ENCODE results near the gene CLDND1. TPM values are rescaled to one million over a fixed set of nuclear protein-coding genes. Genes with fewer than 3 reads are reported as not detected.

The CLDND1 gene
- total RNA-seq, 1 donor from 2014 or later: 90.9 TPM

GRCh38 chr3:98531622-98532274 is 9.0 kb upstream of the CLDND1 start, which contains the start of gene GPR15:
TSS of gene GPR15 (plus strand) at chr3:98531978. CDS start at chr3:98532034, 56 bp downstream.
- TF ChIP-seq CTCF (IDR thresholded peaks at IDR 0.05): no peak
- intact Hi-C loops (cut with DNase I): no loop called here
- ATAC-seq (no peak), DNase-seq (no peak)
- Histone ChIP-seq H3K4me3 (peak within 1 kb of the TSS; percentile 6), H3K27me3 (no peaks in the 10 kb centered on the region), H3K27ac (no peak within 1 kb of the TSS), H3K9me3 (no peaks in the 10 kb centered on the region), H3K4me1 (no peaks in the 10 kb centered on the region), H3K36me3 (no peaks in the 10 kb centered on the region)

GRCh38 chr3:98530676-98531075 is 8.0 kb upstream of the CLDND1 start:
- no peak overlapping the region for H3K27ac ChIP-seq
- H3K4me3 ChIP-seq: no peak overlapping the region
- H3K36me3 ChIP-seq: no peaks in the 10 kb centered on the region
- TF ChIP-seq CTCF (IDR thresholded peaks at IDR 0.05): no peak
- no peaks in the 10 kb centered on the region for H3K27me3 ChIP-seq
- H3K4me1 ChIP-seq: no peaks in the 10 kb centered on the region
- intact Hi-C loops (cut with DNase I): no loop called here
- DNase-seq (no peak), ATAC-seq (no peak)
- no peaks in the 10 kb centered on the region for H3K9me3 ChIP-seq

- no peaks in the 10 kb centered on the region for H3K9me3 ChIP-seq
- ATAC-seq (no peak), DNase-seq (no peak)
- H3K4me3 ChIP-seq: no peak overlapping the region
- intact Hi-C loops (cut with DNase I): no loop called here
- TF ChIP-seq CTCF (IDR thresholded peaks at IDR 0.05): no peak
- H3K27me3 ChIP-seq: no peaks in the 10 kb centered on the region
- no peaks in the 10 kb centered on the region for H3K36me3 ChIP-seq
- no peak overlapping the region for H3K27ac ChIP-seq
- H3K4me1 ChIP-seq: no peaks in the 10 kb centered on the region
These were observed 7.3 kb upstream of the CLDND1 start for GRCh38 chr3:98529856-98530459.

GRCh38 chr3:98528474-98529346 is 6.0 kb upstream of the CLDND1 start:
- H3K27me3 ChIP-seq: no peaks in the 10 kb centered on the region
- no peaks in the 10 kb centered on the region for H3K9me3 ChIP-seq
- no peaks in the 10 kb centered on the region for H3K36me3 ChIP-seq
- H3K4me1 ChIP-seq: no peaks in the 10 kb centered on the region
- intact Hi-C loops (cut with DNase I): no loop called here
- H3K4me3 ChIP-seq: no peak overlapping the region
- no peak overlapping the region for H3K27ac ChIP-seq
- no peak for DNase-seq
- no peak for ATAC-seq
- no peak for TF ChIP-seq CTCF (IDR thresholded peaks at IDR 0.05)

GRCh38 chr3:98525494-98525893 is 2.8 kb upstream of the CLDND1 start:
- ATAC-seq (no peak), DNase-seq (no peak)
- H3K36me3 ChIP-seq: peaks cover 5% of the 10 kb centered on the region
- H3K4me3 ChIP-seq: no peak overlapping the region
- peaks cover 9% of the 10 kb centered on the region for H3K4me1 ChIP-seq
- intact Hi-C loops (cut with DNase I): no loop called here
- no peak overlapping the region for H3K27ac ChIP-seq
- H3K9me3 ChIP-seq: no peaks in the 10 kb centered on the region
- no peaks in the 10 kb centered on the region for H3K27me3 ChIP-seq
- no peak for TF ChIP-seq CTCF (IDR thresholded peaks at IDR 0.05)
